Activated B cell treated with CpG ODN at 0.5 μM for 24 hours (primary cell): Measurements from ENCODE around the gene TESPA1. TPM values are rescaled to one million over a fixed set of nuclear protein-coding genes. Genes with fewer than 3 reads are reported as not detected.

Experiments used
- ATAC-seq: fragments of 200-7000 bp; cut with Tn5 transposase; one replicate; pipeline ENCODE4 v1.10.0; 2021; ENCODE audit warnings: low read depth, mild to moderate bottlenecking, moderate library complexity
- CTCF ChIA-PET: fragments of 350-600 bp; sonication (Branson Sonifier 250); formaldehyde crosslinking; loops from one replicate; lab custom pipeline; 2021; ENCODE audit warnings: antibody characterized with exemption; lab: Charles Lee
- POLR2A ChIA-PET: fragments of 350-600 bp; sonication (Branson Sonifier 250); formaldehyde crosslinking; loops from one replicate; lab custom pipeline; 2021; ENCODE audit warnings: antibody characterized with exemption; lab: Charles Lee
- DNase-seq: peaks from one replicate; pipeline ENCODE4 v3.0.0; 2022
- H3K27ac Mint-ChIP-seq: one replicate; pipeline ENCODE4 v1.8.0; 2020; ENCODE audit warnings: mixed read lengths
- H3K27me3 Mint-ChIP-seq: one replicate; pipeline ENCODE4 v1.8.0; 2021; ENCODE audit warnings: mixed read lengths
- H3K36me3 Mint-ChIP-seq: one replicate; pipeline ENCODE4 v1.8.0; 2021; ENCODE audit warnings: low read depth, mixed read lengths
- H3K4me1 Mint-ChIP-seq: one replicate; pipeline ENCODE4 v1.8.0; 2021; ENCODE audit warnings: mixed read lengths
- H3K4me3 Mint-ChIP-seq: one replicate; pipeline ENCODE4 v1.8.0; 2020; ENCODE audit warnings: mild to moderate bottlenecking, mixed read lengths
- H3K9me3 Mint-ChIP-seq: one replicate; pipeline ENCODE4 v1.8.0; 2020; ENCODE audit warnings: mixed read lengths
- intact Hi-C: fragments of 100-400 bp; cut with micrococcal nuclease; formaldehyde crosslinking; loops from one replicate; pipeline ENCODE4 v1.15.1; 2024
- total RNA-seq: library from RNA; stranded (reverse); gene quantifications from 2 replicates; pipeline ENCODE4 v1.2.3, GENCODE V29; 2022
- TF ChIP-seq, protein P1 (sequence below): fragments of 200-600 bp; IDR thresholded peaks from one replicate; pipeline ENCODE4 v1.8.0; 2022; ENCODE audit warnings: antibody characterized with exemption, mild to moderate bottlenecking

TESPA1 gene
- total RNA-seq, 1 donor from 2014 or later, result 35.5 TPM

GRCh38 chr12:54968181-54968730 is 16.3 kb downstream of the TESPA1 start:
- H3K36me3 Mint-ChIP-seq, result peaks cover 74% of the 10 kb centered on the region
- no peaks in the 10 kb centered on the region for H3K4me1 Mint-ChIP-seq

GRCh38 chr12:54967461-54967860 is 17.1 kb downstream of the TESPA1 start:
- POLR2A ChIA-PET, result no interaction called here
- no peak overlapping the region for H3K4me3 Mint-ChIP-seq
- CTCF ChIA-PET, result interaction anchor here (1.3 kb wide), 1 partner anchor 105 kb away, joined by 3 read pairs; no protein-coding TSS in a partner anchor
- ATAC-seq (no peak), DNase-seq (no peak)
- TF ChIP-seq, protein P1, sequence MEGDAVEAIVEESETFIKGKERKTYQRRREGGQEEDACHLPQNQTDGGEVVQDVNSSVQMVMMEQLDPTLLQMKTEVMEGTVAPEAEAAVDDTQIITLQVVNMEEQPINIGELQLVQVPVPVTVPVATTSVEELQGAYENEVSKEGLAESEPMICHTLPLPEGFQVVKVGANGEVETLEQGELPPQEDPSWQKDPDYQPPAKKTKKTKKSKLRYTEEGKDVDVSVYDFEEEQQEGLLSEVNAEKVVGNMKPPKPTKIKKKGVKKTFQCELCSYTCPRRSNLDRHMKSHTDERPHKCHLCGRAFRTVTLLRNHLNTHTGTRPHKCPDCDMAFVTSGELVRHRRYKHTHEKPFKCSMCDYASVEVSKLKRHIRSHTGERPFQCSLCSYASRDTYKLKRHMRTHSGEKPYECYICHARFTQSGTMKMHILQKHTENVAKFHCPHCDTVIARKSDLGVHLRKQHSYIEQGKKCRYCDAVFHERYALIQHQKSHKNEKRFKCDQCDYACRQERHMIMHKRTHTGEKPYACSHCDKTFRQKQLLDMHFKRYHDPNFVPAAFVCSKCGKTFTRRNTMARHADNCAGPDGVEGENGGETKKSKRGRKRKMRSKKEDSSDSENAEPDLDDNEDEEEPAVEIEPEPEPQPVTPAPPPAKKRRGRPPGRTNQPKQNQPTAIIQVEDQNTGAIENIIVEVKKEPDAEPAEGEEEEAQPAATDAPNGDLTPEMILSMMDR, result no peak
- no peaks in the 10 kb centered on the region for H3K4me1 Mint-ChIP-seq
- peaks cover 74% of the 10 kb centered on the region for H3K36me3 Mint-ChIP-seq
- H3K27ac Mint-ChIP-seq, result no peak overlapping the region
- intact Hi-C loops, result no loop called here
- no peaks in the 10 kb centered on the region for H3K27me3 Mint-ChIP-seq
- no peaks in the 10 kb centered on the region for H3K9me3 Mint-ChIP-seq

More at GRCh38 chr12:54968181-54968730, 16.3 kb downstream of the TESPA1 start:
- intact Hi-C loops, result no loop called here
- Mint-ChIP-seq H3K27ac (no peak overlapping the region), H3K9me3 (no peaks in the 10 kb centered on the region), H3K4me3 (no peak overlapping the region), H3K27me3 (no peaks in the 10 kb centered on the region)
- POLR2A ChIA-PET, result no interaction called here
- DNase-seq (no peak), ATAC-seq (no peak)
- CTCF ChIA-PET, result no interaction called here
- TF ChIP-seq, protein P1, result no peak

- ChIA-PET CTCF (interaction anchor here (0.6 to 3.2 kb wide), 3 partner anchors 33 to 211 kb away, joined by 3 to 28 read pairs (median 3); no protein-coding TSS in a partner anchor), POLR2A (no interaction called here)
- no peak for DNase-seq
- no peak for ATAC-seq
- peaks cover 18% of the 10 kb centered on the region for H3K4me1 Mint-ChIP-seq
- peaks cover 82% of the 10 kb centered on the region for H3K36me3 Mint-ChIP-seq
- TF ChIP-seq, protein P1, result no peak
- no peaks in the 10 kb centered on the region for H3K27me3 Mint-ChIP-seq
- no peak overlapping the region for H3K4me3 Mint-ChIP-seq
- intact Hi-C loops, result no loop called here
- no peak overlapping the region for H3K27ac Mint-ChIP-seq
- no peaks in the 10 kb centered on the region for H3K9me3 Mint-ChIP-seq
These were observed 23.4 kb downstream of the TESPA1 start for GRCh38 chr12:54961190-54961589.

DNA sequence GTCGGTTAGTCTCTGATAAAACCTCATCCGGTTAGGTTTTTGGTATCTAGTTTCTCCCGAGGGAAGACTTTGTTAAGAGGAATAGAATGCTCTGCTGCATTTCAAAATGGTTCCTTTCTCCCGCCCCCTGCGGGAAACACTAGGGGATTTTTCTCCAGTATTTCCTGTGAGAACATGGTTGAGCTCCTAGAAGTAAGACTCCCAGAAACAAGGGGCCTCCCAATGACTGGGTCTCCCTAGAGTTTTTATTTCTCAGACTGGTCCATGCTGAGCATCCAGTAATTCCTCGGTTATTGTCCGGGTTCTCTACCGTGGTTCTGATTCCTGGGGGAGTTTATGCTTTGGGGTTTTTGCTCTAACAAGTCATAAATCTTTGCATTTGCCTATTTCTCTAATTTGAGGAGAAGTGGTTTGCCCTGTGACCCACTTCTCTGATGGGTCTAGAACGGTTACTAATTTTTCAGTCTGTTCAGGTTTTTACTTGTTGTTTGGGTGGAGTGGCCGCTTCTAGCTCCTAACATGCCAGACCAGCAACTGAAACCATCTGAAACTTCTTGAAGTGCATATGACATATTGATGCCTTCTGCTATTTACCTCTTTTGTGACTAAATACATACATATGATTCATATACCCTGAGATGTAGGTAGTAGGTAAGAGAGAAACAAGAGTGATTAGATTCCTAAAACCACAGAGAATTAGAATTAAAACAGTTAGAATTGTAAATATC is 25.1 kb downstream of the TESPA1 start:
- H3K36me3 Mint-ChIP-seq, result peaks cover 82% of the 10 kb centered on the region
- DNase-seq (no peak), ATAC-seq (no peak)
- ChIA-PET POLR2A (interaction anchor here (0.6 kb wide), 1 partner anchor 806 kb away, joined by 3 read pairs; no protein-coding TSS in a partner anchor), CTCF (interaction anchor here (0.9 to 3.2 kb wide), 3 partner anchors 34 to 209 kb away, joined by 3 to 28 read pairs (median 3); no protein-coding TSS in a partner anchor)
- no peaks in the 10 kb centered on the region for H3K27me3 Mint-ChIP-seq
- TF ChIP-seq, protein P1, result no peak
- H3K9me3 Mint-ChIP-seq, result no peaks in the 10 kb centered on the region
- peak overlapping the region; percentile 44 for H3K27ac Mint-ChIP-seq
- H3K4me3 Mint-ChIP-seq, result no peak overlapping the region
- intact Hi-C loops, result loop anchor here (2.0 to 5.0 kb wide), 2 partner anchors 25 to 357 kb away; partner anchors contain the start of gene TESPA1
- peaks cover 27% of the 10 kb centered on the region for H3K4me1 Mint-ChIP-seq

DNA sequence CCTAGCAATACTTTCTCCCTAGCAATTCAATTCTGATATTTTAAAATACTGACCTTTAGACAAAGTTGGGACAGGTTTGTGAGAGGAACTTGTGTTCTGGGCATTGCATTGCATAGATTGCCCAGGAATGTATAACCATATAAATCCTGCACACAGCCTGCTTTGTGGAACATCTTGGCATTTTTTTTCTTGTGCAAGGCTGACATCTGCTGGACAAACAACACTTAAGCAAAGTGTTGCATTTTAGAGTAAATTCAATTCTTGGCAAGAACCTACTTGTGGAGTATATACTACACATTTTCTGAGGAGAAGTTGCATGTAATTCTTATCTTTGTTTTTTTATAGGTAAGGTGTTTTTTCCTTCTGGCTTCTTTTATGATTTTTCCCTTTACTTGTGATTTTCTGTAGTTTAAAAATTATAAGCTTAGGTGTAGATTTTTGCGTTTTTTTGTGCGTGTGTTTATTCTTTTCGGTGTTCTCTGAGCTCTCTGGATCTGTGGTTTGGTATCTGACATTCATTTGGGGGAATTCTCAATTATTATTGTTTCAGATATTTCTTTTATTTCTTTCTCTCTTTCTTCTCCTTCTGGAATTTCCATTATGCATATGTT is 26.4 kb downstream of the TESPA1 start:
- ATAC-seq (no peak), DNase-seq (no peak)
- peaks cover 27% of the 10 kb centered on the region for H3K4me1 Mint-ChIP-seq
- no peaks in the 10 kb centered on the region for H3K27me3 Mint-ChIP-seq
- H3K27ac Mint-ChIP-seq, result no peak overlapping the region
- intact Hi-C loops, result loop anchor here (1.0 to 5.0 kb wide), 6 partner anchors 27 to 356 kb away; partner anchors contain the start of genes MUCL1 and TESPA1
- peaks cover 82% of the 10 kb centered on the region for H3K36me3 Mint-ChIP-seq
- CTCF ChIA-PET, result interaction anchor here (0.8 to 3.2 kb wide), 13 partner anchors 22 to 257 kb away, joined by 3 to 32 read pairs (median 4); partner anchors contain the start of gene MUCL1
- POLR2A ChIA-PET, result no interaction called here
- TF ChIP-seq, protein P1, result no peak
- no peaks in the 10 kb centered on the region for H3K9me3 Mint-ChIP-seq
- no peak overlapping the region for H3K4me3 Mint-ChIP-seq
